ENCODE results near the gene RPS19BP1. TPM values are rescaled to one million over a fixed set of nuclear protein-coding genes. Genes with fewer than 3 reads are reported as not detected.

The RPS19BP1 gene
- total RNA-seq, 1 donor from 2014 or later = 27.7 TPM

- no peak overlapping the region for H3K4me3 Mint-ChIP-seq
- DNase-seq (ENCODE audit: low spot score) = no peak
- peaks cover 10% of the 10 kb centered on the region for H3K4me1 Mint-ChIP-seq
- H3K36me3 ChIP-seq = no peaks in the 10 kb centered on the region
- no peak overlapping the region for H3K27ac Mint-ChIP-seq
- H3K4me1 ChIP-seq = peaks cover 2% of the 10 kb centered on the region
- H4K20me1 ChIP-seq (ENCODE audit: low read depth) = peaks cover 51% of the 10 kb centered on the region
- H2AFZ ChIP-seq (replicated peaks) = no peak overlapping the region
- H3K9me3 Mint-ChIP-seq = no peaks in the 10 kb centered on the region
- no peaks in the 10 kb centered on the region for H3K27me3 ChIP-seq
- H3K27ac ChIP-seq = no peak overlapping the region
- TF ChIP-seq CTCF (IDR thresholded peaks at IDR 0.05) = no peak
- TF ChIP-seq EZH2 (IDR thresholded peaks at IDR 0.05) = no peak
- no peak for TF ChIP-seq EZH2phosphoT487 (IDR thresholded peaks at IDR 0.05)
- H3K4me3 ChIP-seq = no peak overlapping the region
- H3K4me2 ChIP-seq = no peak overlapping the region
- no peaks in the 10 kb centered on the region for H3K9me3 ChIP-seq (ENCODE audit: low read depth)
- H3K27me3 Mint-ChIP-seq (ENCODE audit: insufficient read depth, low read depth) = peaks cover 9% of the 10 kb centered on the region
- peaks cover 37% of the 10 kb centered on the region for H3K36me3 Mint-ChIP-seq
- peaks cover 20% of the 10 kb centered on the region for H3K79me2 ChIP-seq (ENCODE audit: low read depth)
- H3F3A ChIP-seq (ENCODE audit: low read depth) = peaks cover 25% of the 10 kb centered on the region
- H3K9ac ChIP-seq = no peak overlapping the region
Observed at GRCh38 chr22:39513791-39514190, 18.8 kb downstream of the RPS19BP1 start.

- H3F3A ChIP-seq (ENCODE audit: low read depth) = peaks cover 10% of the 10 kb centered on the region
- H3K79me2 ChIP-seq (ENCODE audit: low read depth) = peaks cover 13% of the 10 kb centered on the region
- Mint-ChIP-seq H3K9me3 (no peaks in the 10 kb centered on the region), H3K27me3 (ENCODE audit: insufficient read depth, low read depth) (peaks cover 7% of the 10 kb centered on the region), H3K36me3 (peaks cover 37% of the 10 kb centered on the region), H3K4me1 (no peaks in the 10 kb centered on the region), H3K4me3 (no peak overlapping the region), H3K27ac (no peak overlapping the region)
- no peak overlapping the region for H3K4me2 ChIP-seq
- no peaks in the 10 kb centered on the region for H3K9me3 ChIP-seq (ENCODE audit: low read depth)
- H3K4me3 ChIP-seq = no peak overlapping the region
- DNase-seq (ENCODE audit: low spot score) = no peak
- H3K27me3 ChIP-seq = peaks cover 8% of the 10 kb centered on the region
- no peak for TF ChIP-seq EZH2 (IDR thresholded peaks at IDR 0.05)
- TF ChIP-seq CTCF (IDR thresholded peaks at IDR 0.05) = no peak
- no peak for TF ChIP-seq EZH2phosphoT487 (IDR thresholded peaks at IDR 0.05)
- H3K9ac ChIP-seq = no peak overlapping the region
- H2AFZ ChIP-seq (replicated peaks) = no peak overlapping the region
- H3K4me1 ChIP-seq = no peaks in the 10 kb centered on the region
- no peak overlapping the region for H3K27ac ChIP-seq
- no peaks in the 10 kb centered on the region for H3K36me3 ChIP-seq
- peaks cover 62% of the 10 kb centered on the region for H4K20me1 ChIP-seq (ENCODE audit: low read depth)
Observed at GRCh38 chr22:39512026-39512425, 20.5 kb downstream of the RPS19BP1 start.

GRCh38 chr22:39511226-39511625 lies 21.3 kb downstream of the RPS19BP1 start:
- Histone ChIP-seq H3K36me3 (no peaks in the 10 kb centered on the region), H3K9ac (no peak overlapping the region), H3K4me3 (no peak overlapping the region), H3F3A (ENCODE audit: low read depth) (peaks cover 10% of the 10 kb centered on the region), H3K27me3 (peaks cover 15% of the 10 kb centered on the region), H3K27ac (no peak overlapping the region), H4K20me1 (ENCODE audit: low read depth) (peaks cover 62% of the 10 kb centered on the region), H3K79me2 (ENCODE audit: low read depth) (peaks cover 13% of the 10 kb centered on the region), H3K4me1 (no peaks in the 10 kb centered on the region), H3K4me2 (no peak overlapping the region), H2AFZ (replicated peaks) (no peak overlapping the region), H3K9me3 (ENCODE audit: low read depth) (no peaks in the 10 kb centered on the region)
- Mint-ChIP-seq H3K36me3 (peaks cover 45% of the 10 kb centered on the region), H3K27ac (no peak overlapping the region), H3K9me3 (no peaks in the 10 kb centered on the region), H3K27me3 (ENCODE audit: insufficient read depth, low read depth) (peaks cover 5% of the 10 kb centered on the region), H3K4me3 (no peak overlapping the region), H3K4me1 (no peaks in the 10 kb centered on the region)
- DNase-seq (ENCODE audit: low spot score) = no peak
- TF ChIP-seq CTCF (IDR thresholded peaks at IDR 0.05) = no peak
- TF ChIP-seq EZH2 (IDR thresholded peaks at IDR 0.05) = no peak
- TF ChIP-seq EZH2phosphoT487 (IDR thresholded peaks at IDR 0.05) = no peak
